A549 (cell line): ENCODE data around the gene BAZ1B.

Experiments
- MAFK ChIP-seq: fragments of 450-650 bp; IDR thresholded peaks from 2 replicates; pipeline ENCODE4 v1.6.1; 2014; ENCODE audit not compliant: partially characterized antibody
- SMC3 ChIP-seq: fragments of >200 bp; sonication (Bioruptor Twin); formaldehyde crosslinking; IDR thresholded peaks from 3 replicates; pipeline ENCODE4 v1.6.1; 2018; ENCODE audit warnings: inconsistent platforms

GRCh38 chr7:73425356-73425983 is 96.6 kb downstream of the BAZ1B start:
- TF ChIP-seq SMC3 (no peak), MAFK (no peak)
